ENCODE measurements around the gene FAM163B.

GRCh38 chr9:133529457-133529856, 79.7 kb downstream of the FAM163B start:
- TF ChIP-seq EZH2 (IDR thresholded peaks at IDR 0.05; ENCODE audit: low read length), result no peak
- no peak for TF ChIP-seq CTCF (optimal IDR thresholded peaks at IDR 0.05 in 1 of 3, IDR thresholded peaks at IDR 0.05 in 1 of 3, conservative IDR thresholded peaks at IDR 0.05 in 1 of 3; ENCODE audit: extremely low read depth in 1 of 3, insufficient read depth in 2 of 3, low read length in 3 of 3)

Data from keratinocyte (primary cell).